Neural cell (in vitro differentiated cells): Measurements from ENCODE around the gene GRIK3. TPM values are rescaled to one million over a fixed set of nuclear protein-coding genes. Genes with fewer than 3 reads are reported as not detected.

ENCODE experiments used
- H2AFZ ChIP-seq: fragments of 200-600, 300-800 bp; sonication (generic), shearing (Covaris generic); 2 replicates; pipeline ENCODE4 v1.6.0; 2014; ENCODE audit warnings: low read depth, mild to moderate bottlenecking, antibody characterized with exemption, low read length, moderate library complexity
- H3F3A ChIP-seq: fragments of 200-600 bp; shearing (Covaris generic); 2 replicates; pipeline ENCODE4 v1.6.1; 2016; ENCODE audit warnings: mild to moderate bottlenecking, moderate library complexity, mixed read lengths, antibody characterized with exemption, low read length; ENCODE audit not compliant: insufficient read depth, poor library complexity, severe bottlenecking
- H3K27ac ChIP-seq: fragments of 200-600, 300-800 bp; sonication (generic), shearing (Covaris generic); 2 replicates; pipeline ENCODE4 v1.5.1; 2014; ENCODE audit warnings: mild to moderate bottlenecking, low read length, moderate library complexity
- H3K27me3 ChIP-seq: fragments of 300-800, 200-600 bp; sonication (generic), shearing (Covaris generic); 2 replicates; pipeline ENCODE4 v1.6.0; 2014; ENCODE audit warnings: mild to moderate bottlenecking, low read depth, low read length, moderate library complexity; ENCODE audit not compliant: insufficient read depth
- H3K36me3 ChIP-seq: fragments of 300-800, 200-600 bp; sonication (generic), shearing (Covaris generic); 2 replicates; pipeline ENCODE4 v1.5.1; 2014; ENCODE audit warnings: mild to moderate bottlenecking, antibody characterized with exemption, low read length, moderate library complexity; ENCODE audit not compliant: insufficient read depth
- H3K4me2 ChIP-seq: fragments of 300-800, 200-600 bp; sonication (generic), shearing (Covaris generic); 2 replicates; pipeline ENCODE4 v1.6.0; 2014; ENCODE audit warnings: mild to moderate bottlenecking, low read length
- H3K4me3 ChIP-seq: fragments of 300-800, 200-600 bp; sonication (generic), shearing (Covaris generic); 2 replicates; pipeline ENCODE4 v1.5.1; 2014; ENCODE audit warnings: mild to moderate bottlenecking, low read length, moderate library complexity
- H3K79me2 ChIP-seq: fragments of 200-600 bp; shearing (Covaris generic); replicated peaks from 2 replicates; pipeline ENCODE4 v1.6.0; 2014; ENCODE audit warnings: mild to moderate bottlenecking, low read length, moderate library complexity; ENCODE audit not compliant: insufficient read depth
- H3K9ac ChIP-seq: fragments of 300-800, 200-600 bp; sonication (generic), shearing (Covaris generic); 2 replicates; pipeline ENCODE4 v1.6.1; 2016; ENCODE audit warnings: mild to moderate bottlenecking, low read length, mixed read lengths
- H3K9me2 ChIP-seq: fragments of 200-600 bp; shearing (Covaris generic); 2 replicates; pipeline ENCODE4 v1.6.1; 2016; ENCODE audit warnings: mild to moderate bottlenecking, low read length, mixed read lengths; ENCODE audit not compliant: insufficient read depth
- H3K9me3 ChIP-seq: fragments of 200-600, 300-800 bp; sonication (generic), shearing (Covaris generic); 2 replicates; pipeline ENCODE4 v1.6.1; 2016; ENCODE audit warnings: mild to moderate bottlenecking, mixed run types, low read length, moderate library complexity, mixed read lengths
- H4K20me1 ChIP-seq: fragments of 200-600 bp; shearing (Covaris generic); 2 replicates; pipeline ENCODE4 v1.6.1; 2016; ENCODE audit warnings: mild to moderate bottlenecking, mixed run types; ENCODE audit not compliant: insufficient read depth
- EP300 ChIP-seq: fragments of 450-650 bp; conservative IDR thresholded peaks from 2 replicates; pipeline ENCODE4 v1.6.1; 2014; ENCODE audit warnings: antibody characterized with exemption, mild to moderate bottlenecking, moderate library complexity; ENCODE audit not compliant: poor library complexity, severe bottlenecking
- EZH2 ChIP-seq: fragments of 200-600, 300-800 bp; shearing (Covaris generic), sonication (generic); IDR thresholded peaks from 2 replicates; pipeline ENCODE4 v1.6.1; 2014; ENCODE audit warnings: antibody characterized with exemption, low read length, borderline replicate concordance, mild to moderate bottlenecking; ENCODE audit not compliant: insufficient read depth, poor library complexity, severe bottlenecking
- MXI1 ChIP-seq: fragments of 450-650 bp; conservative IDR thresholded peaks from 2 replicates; pipeline ENCODE4 v1.6.1; 2014; ENCODE audit warnings: antibody characterized with exemption, mild to moderate bottlenecking; ENCODE audit not compliant: poor library complexity, severe bottlenecking
- POLR2AphosphoS5 ChIP-seq: IDR thresholded peaks from 2 replicates; pipeline ENCODE4 v1.6.1; 2012
- RAD21 ChIP-seq: fragments of 450-650 bp; conservative IDR thresholded peaks from 2 replicates; pipeline ENCODE4 v1.6.1; 2014; ENCODE audit warnings: antibody characterized with exemption, mild to moderate bottlenecking, moderate library complexity
- SMC3 ChIP-seq: fragments of 450-650 bp; conservative IDR thresholded peaks from 2 replicates; pipeline ENCODE4 v1.6.1; 2014; ENCODE audit warnings: antibody characterized with exemption, mild to moderate bottlenecking, moderate library complexity; ENCODE audit not compliant: poor library complexity
- TAF1 ChIP-seq: IDR thresholded peaks from 2 replicates; pipeline ENCODE4 v1.6.1; 2012; ENCODE audit warnings: low read depth
- polyA plus RNA-seq: library from polyadenylated mRNA; depleted of rRNA; stranded (reverse); fragments of >200 nt; gene quantifications from 2 replicates; pipeline ENCODE4 v1.2.3, GENCODE V29; 2014
- TF ChIP-seq, protein P1 (sequence below): IDR thresholded peaks from 2 replicates; pipeline ENCODE4 v1.6.1; 2012; ENCODE audit warnings: borderline replicate concordance
- TF ChIP-seq, protein P2 (sequence below): fragments of 450-650 bp; IDR thresholded peaks from 2 replicates; pipeline ENCODE4 v1.5.1; 2014; ENCODE audit warnings: antibody characterized with exemption, mild to moderate bottlenecking, moderate library complexity; ENCODE audit not compliant: poor library complexity, severe bottlenecking

Gene GRIK3
- polyA plus RNA-seq, 1 donor from 2014 or later, result 5.0 TPM

- H3K36me3 ChIP-seq, result no peaks in the 10 kb centered on the region
- TF ChIP-seq MXI1, result no peak
- TF ChIP-seq, protein P1, sequence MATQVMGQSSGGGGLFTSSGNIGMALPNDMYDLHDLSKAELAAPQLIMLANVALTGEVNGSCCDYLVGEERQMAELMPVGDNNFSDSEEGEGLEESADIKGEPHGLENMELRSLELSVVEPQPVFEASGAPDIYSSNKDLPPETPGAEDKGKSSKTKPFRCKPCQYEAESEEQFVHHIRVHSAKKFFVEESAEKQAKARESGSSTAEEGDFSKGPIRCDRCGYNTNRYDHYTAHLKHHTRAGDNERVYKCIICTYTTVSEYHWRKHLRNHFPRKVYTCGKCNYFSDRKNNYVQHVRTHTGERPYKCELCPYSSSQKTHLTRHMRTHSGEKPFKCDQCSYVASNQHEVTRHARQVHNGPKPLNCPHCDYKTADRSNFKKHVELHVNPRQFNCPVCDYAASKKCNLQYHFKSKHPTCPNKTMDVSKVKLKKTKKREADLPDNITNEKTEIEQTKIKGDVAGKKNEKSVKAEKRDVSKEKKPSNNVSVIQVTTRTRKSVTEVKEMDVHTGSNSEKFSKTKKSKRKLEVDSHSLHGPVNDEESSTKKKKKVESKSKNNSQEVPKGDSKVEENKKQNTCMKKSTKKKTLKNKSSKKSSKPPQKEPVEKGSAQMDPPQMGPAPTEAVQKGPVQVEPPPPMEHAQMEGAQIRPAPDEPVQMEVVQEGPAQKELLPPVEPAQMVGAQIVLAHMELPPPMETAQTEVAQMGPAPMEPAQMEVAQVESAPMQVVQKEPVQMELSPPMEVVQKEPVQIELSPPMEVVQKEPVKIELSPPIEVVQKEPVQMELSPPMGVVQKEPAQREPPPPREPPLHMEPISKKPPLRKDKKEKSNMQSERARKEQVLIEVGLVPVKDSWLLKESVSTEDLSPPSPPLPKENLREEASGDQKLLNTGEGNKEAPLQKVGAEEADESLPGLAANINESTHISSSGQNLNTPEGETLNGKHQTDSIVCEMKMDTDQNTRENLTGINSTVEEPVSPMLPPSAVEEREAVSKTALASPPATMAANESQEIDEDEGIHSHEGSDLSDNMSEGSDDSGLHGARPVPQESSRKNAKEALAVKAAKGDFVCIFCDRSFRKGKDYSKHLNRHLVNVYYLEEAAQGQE, result no peak
- TF ChIP-seq, protein P2, sequence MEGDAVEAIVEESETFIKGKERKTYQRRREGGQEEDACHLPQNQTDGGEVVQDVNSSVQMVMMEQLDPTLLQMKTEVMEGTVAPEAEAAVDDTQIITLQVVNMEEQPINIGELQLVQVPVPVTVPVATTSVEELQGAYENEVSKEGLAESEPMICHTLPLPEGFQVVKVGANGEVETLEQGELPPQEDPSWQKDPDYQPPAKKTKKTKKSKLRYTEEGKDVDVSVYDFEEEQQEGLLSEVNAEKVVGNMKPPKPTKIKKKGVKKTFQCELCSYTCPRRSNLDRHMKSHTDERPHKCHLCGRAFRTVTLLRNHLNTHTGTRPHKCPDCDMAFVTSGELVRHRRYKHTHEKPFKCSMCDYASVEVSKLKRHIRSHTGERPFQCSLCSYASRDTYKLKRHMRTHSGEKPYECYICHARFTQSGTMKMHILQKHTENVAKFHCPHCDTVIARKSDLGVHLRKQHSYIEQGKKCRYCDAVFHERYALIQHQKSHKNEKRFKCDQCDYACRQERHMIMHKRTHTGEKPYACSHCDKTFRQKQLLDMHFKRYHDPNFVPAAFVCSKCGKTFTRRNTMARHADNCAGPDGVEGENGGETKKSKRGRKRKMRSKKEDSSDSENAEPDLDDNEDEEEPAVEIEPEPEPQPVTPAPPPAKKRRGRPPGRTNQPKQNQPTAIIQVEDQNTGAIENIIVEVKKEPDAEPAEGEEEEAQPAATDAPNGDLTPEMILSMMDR, result no peak
- no peak for TF ChIP-seq POLR2AphosphoS5
- no peak for TF ChIP-seq SMC3
- no peaks in the 10 kb centered on the region for H3K27me3 ChIP-seq
Measured at GRCh38 chr1:36941316-36941978, 92.9 kb downstream of the GRIK3 start.

DNA sequence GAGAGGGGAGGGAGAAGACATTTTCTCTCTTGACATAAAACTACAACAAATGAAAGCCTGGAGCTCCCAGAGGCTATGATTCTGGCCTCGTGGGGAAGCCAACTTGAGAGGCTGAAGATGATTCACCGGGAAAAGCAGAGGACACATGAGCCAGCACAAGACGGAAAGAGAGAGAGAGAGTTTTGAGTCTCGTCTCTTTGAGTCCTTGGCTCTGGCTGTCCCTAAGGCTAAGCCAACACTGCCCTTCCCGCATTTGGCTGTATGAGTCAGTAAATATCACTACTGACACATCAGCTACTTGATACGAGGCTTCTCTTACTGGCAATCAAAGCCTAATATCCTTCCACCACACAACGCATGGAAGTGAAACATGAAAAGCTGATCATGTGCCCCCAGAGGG is 95.5 kb downstream of the GRIK3 start:
- Histone ChIP-seq H3K79me2 (no peaks in the 10 kb centered on the region), H3K27me3 (no peaks in the 10 kb centered on the region), H2AFZ (no peak overlapping the region), H3F3A (no peaks in the 10 kb centered on the region), H3K9ac (no peak overlapping the region), H4K20me1 (no peaks in the 10 kb centered on the region), H3K4me3 (no peak overlapping the region), H3K4me2 (no peak overlapping the region), H3K27ac (no peak overlapping the region), H3K9me3 (no peaks in the 10 kb centered on the region), H3K9me2 (no peaks in the 10 kb centered on the region), H3K36me3 (no peaks in the 10 kb centered on the region)
- TF ChIP-seq TAF1 (no peak), EZH2 (no peak)

More at GRCh38 chr1:36941316-36941978, 92.9 kb downstream of the GRIK3 start:
- Histone ChIP-seq H3K9me2 (no peaks in the 10 kb centered on the region), H3K27ac (no peak overlapping the region), H2AFZ (no peak overlapping the region), H3K9me3 (no peaks in the 10 kb centered on the region), H3K79me2 (no peaks in the 10 kb centered on the region), H4K20me1 (no peaks in the 10 kb centered on the region), H3K9ac (no peak overlapping the region), H3K4me2 (no peak overlapping the region), H3F3A (no peaks in the 10 kb centered on the region), H3K4me3 (no peak overlapping the region)

- TF ChIP-seq RAD21, result no peak
- TF ChIP-seq, protein P1, result no peak
- TF ChIP-seq POLR2AphosphoS5, result no peak
- no peak for TF ChIP-seq SMC3
- TF ChIP-seq EZH2, result no peak
- no peak for TF ChIP-seq MXI1
- TF ChIP-seq EP300, result no peak
- TF ChIP-seq TAF1, result no peak
- TF ChIP-seq, protein P2, result no peak
- Histone ChIP-seq H3K9me3 (no peaks in the 10 kb centered on the region), H3K27ac (no peak overlapping the region), H3K9ac (no peak overlapping the region), H4K20me1 (no peaks in the 10 kb centered on the region), H3K79me2 (no peaks in the 10 kb centered on the region), H3K9me2 (no peaks in the 10 kb centered on the region), H3F3A (no peaks in the 10 kb centered on the region), H3K36me3 (no peaks in the 10 kb centered on the region), H3K27me3 (no peaks in the 10 kb centered on the region), H3K4me2 (no peak overlapping the region), H3K4me3 (no peak overlapping the region), H2AFZ (no peak overlapping the region)
Measured at GRCh38 chr1:36937371-36937770, 96.9 kb downstream of the GRIK3 start.
